Measurements from ENCODE around the gene MUCL1.

MUCL1 gene

DNA sequence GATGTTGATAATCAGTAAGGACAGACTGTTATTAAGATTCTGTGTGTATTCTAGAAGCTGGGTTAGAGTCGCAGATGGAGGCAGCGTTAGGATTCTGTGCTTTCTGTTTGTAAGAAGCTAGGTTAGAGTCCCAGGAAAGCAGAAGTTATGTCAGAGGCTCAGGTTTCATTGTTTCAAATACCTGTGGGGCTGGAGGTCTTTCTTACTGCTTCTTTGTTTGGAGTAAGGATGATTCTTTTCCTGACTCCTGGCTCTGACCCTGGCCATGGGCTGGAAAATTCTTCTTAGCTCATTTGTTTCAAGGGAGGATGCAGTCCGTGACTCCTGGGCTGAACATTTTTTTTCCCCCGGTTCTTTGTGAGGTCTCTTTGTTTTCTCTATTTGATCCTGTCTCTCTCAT lies 5.2 kb downstream of the MUCL1 start:
- TF ChIP-seq, protein P1, sequence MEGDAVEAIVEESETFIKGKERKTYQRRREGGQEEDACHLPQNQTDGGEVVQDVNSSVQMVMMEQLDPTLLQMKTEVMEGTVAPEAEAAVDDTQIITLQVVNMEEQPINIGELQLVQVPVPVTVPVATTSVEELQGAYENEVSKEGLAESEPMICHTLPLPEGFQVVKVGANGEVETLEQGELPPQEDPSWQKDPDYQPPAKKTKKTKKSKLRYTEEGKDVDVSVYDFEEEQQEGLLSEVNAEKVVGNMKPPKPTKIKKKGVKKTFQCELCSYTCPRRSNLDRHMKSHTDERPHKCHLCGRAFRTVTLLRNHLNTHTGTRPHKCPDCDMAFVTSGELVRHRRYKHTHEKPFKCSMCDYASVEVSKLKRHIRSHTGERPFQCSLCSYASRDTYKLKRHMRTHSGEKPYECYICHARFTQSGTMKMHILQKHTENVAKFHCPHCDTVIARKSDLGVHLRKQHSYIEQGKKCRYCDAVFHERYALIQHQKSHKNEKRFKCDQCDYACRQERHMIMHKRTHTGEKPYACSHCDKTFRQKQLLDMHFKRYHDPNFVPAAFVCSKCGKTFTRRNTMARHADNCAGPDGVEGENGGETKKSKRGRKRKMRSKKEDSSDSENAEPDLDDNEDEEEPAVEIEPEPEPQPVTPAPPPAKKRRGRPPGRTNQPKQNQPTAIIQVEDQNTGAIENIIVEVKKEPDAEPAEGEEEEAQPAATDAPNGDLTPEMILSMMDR (IDR thresholded peaks at IDR 0.05): no peak

DNA sequence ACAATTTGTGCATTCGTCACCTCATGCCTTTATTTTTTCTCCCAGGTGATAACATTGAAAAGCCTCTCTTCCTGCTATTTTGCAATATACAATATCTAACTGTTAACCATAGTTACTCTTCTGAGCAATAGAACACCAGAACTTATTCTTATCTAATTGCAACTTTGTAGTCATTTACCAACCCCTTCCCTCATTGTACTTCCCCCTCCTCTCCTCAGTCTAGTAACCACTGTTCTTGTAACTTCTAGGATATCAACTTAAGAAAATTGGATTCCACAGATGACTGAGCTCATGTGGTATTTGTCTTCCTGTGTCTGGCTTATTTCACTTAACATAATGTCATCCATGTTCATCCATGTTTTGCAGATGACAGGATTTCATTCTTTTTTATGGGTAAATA lies 7.6 kb downstream of the MUCL1 start:
- H3K79me2 ChIP-seq: no peaks in the 10 kb centered on the region
- no peaks in the 10 kb centered on the region for H3K36me3 ChIP-seq (ENCODE audit: control insufficient read depth, insufficient read depth, low read length)

More for the DNA sequence above, 5.2 kb downstream of the MUCL1 start:
- no peak overlapping the region for H3K4me2 ChIP-seq (ENCODE audit: low read length)
- no peaks in the 10 kb centered on the region for H3K9me3 ChIP-seq (ENCODE audit: control insufficient read depth, low read length)
- H3K79me2 ChIP-seq: no peaks in the 10 kb centered on the region
- no peaks in the 10 kb centered on the region for H3K36me3 ChIP-seq (ENCODE audit: control insufficient read depth, insufficient read depth, low read length)
- no peak overlapping the region for H3K9ac ChIP-seq
- no peak overlapping the region for H3K4me3 ChIP-seq (ENCODE audit: low read depth, low read length)
- no peak overlapping the region for H3K27ac ChIP-seq
- H3K27me3 ChIP-seq (ENCODE audit: control insufficient read depth, insufficient read depth, low read length): no peaks in the 10 kb centered on the region
- H2AFZ ChIP-seq: no peak overlapping the region
- H3K4me1 ChIP-seq: no peaks in the 10 kb centered on the region

DNA sequence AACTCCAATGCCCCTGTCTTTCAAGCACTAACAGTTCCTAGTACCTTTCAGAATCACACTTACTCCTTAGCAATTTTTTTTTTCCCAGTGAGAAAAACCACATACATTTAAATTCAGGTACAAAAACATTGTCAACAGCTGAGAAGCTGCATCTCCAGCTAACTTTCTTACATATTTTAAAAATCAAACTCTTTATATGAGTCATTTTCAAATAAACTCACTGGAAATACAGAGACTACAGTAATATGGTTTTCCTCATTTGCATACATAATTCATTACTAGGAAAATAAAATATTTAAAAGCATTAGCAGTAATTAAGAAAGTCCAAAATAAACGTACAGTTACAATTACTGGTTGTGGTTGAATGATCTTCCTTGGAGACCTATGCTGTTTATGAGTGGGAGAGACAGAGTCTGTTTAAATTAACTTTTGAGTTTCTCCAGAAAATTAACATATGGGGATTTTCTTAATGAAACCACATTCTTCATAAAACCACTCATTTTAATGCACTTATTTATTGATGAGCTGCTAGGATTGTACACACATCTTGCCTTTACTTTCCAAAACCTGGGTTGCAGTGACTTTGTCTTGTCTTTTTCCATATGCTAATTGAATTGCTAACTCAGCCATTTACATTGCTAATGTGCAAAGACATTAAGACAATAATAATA lies 9.8 kb downstream of the MUCL1 start:
- no peak overlapping the region for H3K4me2 ChIP-seq (ENCODE audit: low read length)
- no peak overlapping the region for H3K27ac ChIP-seq
- H3K79me2 ChIP-seq: no peaks in the 10 kb centered on the region
- H3K4me3 ChIP-seq (ENCODE audit: low read depth, low read length): no peak overlapping the region
- no peaks in the 10 kb centered on the region for H3K9me3 ChIP-seq (ENCODE audit: control insufficient read depth, low read length)
- H3K36me3 ChIP-seq (ENCODE audit: control insufficient read depth, insufficient read depth, low read length): no peaks in the 10 kb centered on the region
- no peak overlapping the region for H3K9ac ChIP-seq
- no peaks in the 10 kb centered on the region for H3K27me3 ChIP-seq (ENCODE audit: control insufficient read depth, insufficient read depth, low read length)
- TF ChIP-seq, protein P1 (IDR thresholded peaks at IDR 0.05): no peak
- no peak overlapping the region for H2AFZ ChIP-seq
- H3K4me1 ChIP-seq: no peaks in the 10 kb centered on the region

More for the DNA sequence above, 7.6 kb downstream of the MUCL1 start:
- no peaks in the 10 kb centered on the region for H3K27me3 ChIP-seq (ENCODE audit: control insufficient read depth, insufficient read depth, low read length)
- no peaks in the 10 kb centered on the region for H3K9me3 ChIP-seq (ENCODE audit: control insufficient read depth, low read length)
- H3K4me3 ChIP-seq (ENCODE audit: low read depth, low read length): no peak overlapping the region
- no peak overlapping the region for H3K4me2 ChIP-seq (ENCODE audit: low read length)
- no peak overlapping the region for H3K27ac ChIP-seq
- TF ChIP-seq, protein P1 (IDR thresholded peaks at IDR 0.05): no peak
- no peak overlapping the region for H3K9ac ChIP-seq
- no peaks in the 10 kb centered on the region for H3K4me1 ChIP-seq
- no peak overlapping the region for H2AFZ ChIP-seq

- Histone ChIP-seq H3K4me2 (ENCODE audit: low read length) (no peak overlapping the region), H3K9ac (no peak overlapping the region), H3K79me2 (no peaks in the 10 kb centered on the region), H3K4me1 (no peaks in the 10 kb centered on the region), H3K27ac (no peak overlapping the region), H3K4me3 (ENCODE audit: low read depth, low read length) (no peak overlapping the region), H3K36me3 (ENCODE audit: control insufficient read depth, insufficient read depth, low read length) (no peaks in the 10 kb centered on the region), H3K9me3 (ENCODE audit: control insufficient read depth, low read length) (no peaks in the 10 kb centered on the region), H2AFZ (no peak overlapping the region), H3K27me3 (ENCODE audit: control insufficient read depth, insufficient read depth, low read length) (no peaks in the 10 kb centered on the region)
- TF ChIP-seq, protein P1 (IDR thresholded peaks at IDR 0.05): no peak
These were observed 11.5 kb downstream of the MUCL1 start for GRCh38 chr12:54865683-54866324.

DNA sequence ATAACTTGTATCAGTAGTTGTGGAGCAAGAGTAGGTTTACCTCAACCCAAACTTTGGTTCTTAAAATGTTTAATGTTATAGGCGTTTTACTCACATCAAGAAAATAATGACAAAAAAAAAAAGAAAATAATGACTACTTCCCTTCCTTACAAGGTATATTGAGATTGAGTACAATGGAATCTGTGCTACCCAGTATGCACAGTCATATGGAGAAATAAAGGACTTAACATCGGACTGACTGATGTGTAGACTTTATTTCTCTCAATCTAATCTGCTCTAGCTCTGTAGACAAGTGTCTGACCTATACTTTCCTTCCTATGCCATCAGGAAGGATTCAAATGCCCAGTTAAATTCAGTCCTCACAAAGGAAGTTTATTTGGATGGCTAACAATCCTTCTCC lies 14.4 kb downstream of the MUCL1 start:
- Histone ChIP-seq H3K4me2 (ENCODE audit: low read length) (no peak overlapping the region), H3K36me3 (ENCODE audit: control insufficient read depth, insufficient read depth, low read length) (no peaks in the 10 kb centered on the region), H3K9ac (no peak overlapping the region), H3K4me1 (no peaks in the 10 kb centered on the region), H3K27me3 (ENCODE audit: control insufficient read depth, insufficient read depth, low read length) (no peaks in the 10 kb centered on the region), H2AFZ (no peak overlapping the region), H3K4me3 (ENCODE audit: low read depth, low read length) (no peak overlapping the region), H3K27ac (no peak overlapping the region), H3K79me2 (no peaks in the 10 kb centered on the region), H3K9me3 (ENCODE audit: control insufficient read depth, low read length) (no peaks in the 10 kb centered on the region)
- TF ChIP-seq, protein P1 (IDR thresholded peaks at IDR 0.05): no peak
